Loucy (cell line): ENCODE results near the gene SLC25A42.
A peak's percentile ranks its signal among the peaks of the same experiment; 100 is the strongest.

Source experiments
- H2AFZ ChIP-seq: fragments of 200-600 bp; sonication (generic); 2 replicates; pipeline ENCODE4 v1.6.0; 2016; ENCODE audit warnings: antibody characterized with exemption, mild to moderate bottlenecking, low read length, moderate library complexity
- H3F3A ChIP-seq: fragments of 200-600 bp; 2 replicates; pipeline ENCODE4 v1.6.0; 2016; ENCODE audit warnings: antibody characterized with exemption, low read depth, mild to moderate bottlenecking
- H3K27me3 ChIP-seq: fragments of 200-600 bp; sonication (generic); 2 replicates; pipeline ENCODE4 v1.6.1; 2014; ENCODE audit warnings: low read length, mild to moderate bottlenecking; ENCODE audit not compliant: insufficient read depth, poor library complexity, severe bottlenecking
- H3K36me3 ChIP-seq: fragments of 200-600 bp; sonication (generic); 2 replicates; pipeline ENCODE4 v1.6.1; 2016; ENCODE audit warnings: low read length; ENCODE audit not compliant: insufficient read depth
- H3K4me1 ChIP-seq: fragments of 200-600 bp; sonication (generic); 2 replicates; pipeline ENCODE4 v1.5.1; 2014; ENCODE audit warnings: low read length, mild to moderate bottlenecking; ENCODE audit not compliant: insufficient read depth, poor library complexity, severe bottlenecking
- H3K4me2 ChIP-seq: fragments of 200-600 bp; sonication (generic); 2 replicates; pipeline ENCODE4 v1.6.0; 2014; ENCODE audit warnings: antibody characterized with exemption, low read length, low read depth, mild to moderate bottlenecking; ENCODE audit not compliant: poor library complexity, severe bottlenecking
- H3K4me3 ChIP-seq: fragments of 200-600 bp; sonication (generic); 2 replicates; pipeline ENCODE4 v1.5.1; 2014; ENCODE audit warnings: low read length, mild to moderate bottlenecking, mixed read lengths; ENCODE audit not compliant: poor library complexity, severe bottlenecking
- H3K79me2 ChIP-seq: fragments of 200-600 bp; sonication (generic); 2 replicates; pipeline ENCODE4 v1.6.1; 2014; ENCODE audit warnings: low read length; ENCODE audit not compliant: insufficient read depth
- H3K9ac ChIP-seq: fragments of 200-600 bp; sonication (generic); 2 replicates; pipeline ENCODE4 v1.6.0; 2014; ENCODE audit warnings: mild to moderate bottlenecking, low read depth, low read length, moderate library complexity; ENCODE audit not compliant: poor library complexity, severe bottlenecking
- H3K9me2 ChIP-seq: fragments of 200-600 bp; sonication (generic); replicated peaks from 2 replicates; pipeline ENCODE4 v1.6.1; 2016; ENCODE audit warnings: low read depth, low read length, mixed read lengths
- H3K9me3 ChIP-seq: fragments of 200-600 bp; sonication (generic); 2 replicates; pipeline ENCODE4 v1.6.1; 2014; ENCODE audit warnings: mild to moderate bottlenecking, antibody characterized with exemption, low read length, low read depth; ENCODE audit not compliant: insufficient read depth
- H4K20me1 ChIP-seq: fragments of 200-600 bp; sonication (generic); 2 replicates; pipeline ENCODE4 v1.6.0; 2014; ENCODE audit warnings: antibody characterized with exemption, low read length, mild to moderate bottlenecking; ENCODE audit not compliant: insufficient read depth, poor library complexity, severe bottlenecking
- CTCF ChIP-seq: fragments of 200-600 bp; sonication (generic); conservative IDR thresholded peaks from 2 replicates; pipeline ENCODE4 v1.5.1; 2014; ENCODE audit warnings: mild to moderate bottlenecking, antibody characterized with exemption, low read length
- EZH2phosphoT487 ChIP-seq: fragments of 200-600 bp; IDR thresholded peaks from 2 replicates; pipeline ENCODE4 v1.6.1; 2018; ENCODE audit warnings: antibody characterized with exemption, mild to moderate bottlenecking, moderate library complexity, borderline replicate concordance

SLC25A42 gene

GRCh38 chr19:19064098-19064722, 416 bp downstream of the SLC25A42 start:
- no peaks in the 10 kb centered on the region for H3K36me3 ChIP-seq
- H3K4me1 ChIP-seq: peaks cover 52% of the 10 kb centered on the region
- H3K79me2 ChIP-seq: peaks cover 36% of the 10 kb centered on the region
- H3K9ac ChIP-seq: peak overlapping the region; percentile 84
- TF ChIP-seq EZH2phosphoT487 (no peak), CTCF (peak; percentile 47; the same call in 1 of the 2 replicates)
- H4K20me1 ChIP-seq: peaks cover 3% of the 10 kb centered on the region
- H3F3A ChIP-seq: 0 out of 2 replicates have a peak, but pooled peaks cover 4% of the 10 kb centered on the region
- H3K27me3 ChIP-seq: no peaks in the 10 kb centered on the region
- peak overlapping the region; percentile 83 for H3K4me3 ChIP-seq
- peak overlapping the region; percentile 68 for H2AFZ ChIP-seq
- H3K9me3 ChIP-seq: no peaks in the 10 kb centered on the region
- H3K4me2 ChIP-seq: peak overlapping the region; percentile 94
- H3K9me2 ChIP-seq: no peaks in the 10 kb centered on the region

DNA sequence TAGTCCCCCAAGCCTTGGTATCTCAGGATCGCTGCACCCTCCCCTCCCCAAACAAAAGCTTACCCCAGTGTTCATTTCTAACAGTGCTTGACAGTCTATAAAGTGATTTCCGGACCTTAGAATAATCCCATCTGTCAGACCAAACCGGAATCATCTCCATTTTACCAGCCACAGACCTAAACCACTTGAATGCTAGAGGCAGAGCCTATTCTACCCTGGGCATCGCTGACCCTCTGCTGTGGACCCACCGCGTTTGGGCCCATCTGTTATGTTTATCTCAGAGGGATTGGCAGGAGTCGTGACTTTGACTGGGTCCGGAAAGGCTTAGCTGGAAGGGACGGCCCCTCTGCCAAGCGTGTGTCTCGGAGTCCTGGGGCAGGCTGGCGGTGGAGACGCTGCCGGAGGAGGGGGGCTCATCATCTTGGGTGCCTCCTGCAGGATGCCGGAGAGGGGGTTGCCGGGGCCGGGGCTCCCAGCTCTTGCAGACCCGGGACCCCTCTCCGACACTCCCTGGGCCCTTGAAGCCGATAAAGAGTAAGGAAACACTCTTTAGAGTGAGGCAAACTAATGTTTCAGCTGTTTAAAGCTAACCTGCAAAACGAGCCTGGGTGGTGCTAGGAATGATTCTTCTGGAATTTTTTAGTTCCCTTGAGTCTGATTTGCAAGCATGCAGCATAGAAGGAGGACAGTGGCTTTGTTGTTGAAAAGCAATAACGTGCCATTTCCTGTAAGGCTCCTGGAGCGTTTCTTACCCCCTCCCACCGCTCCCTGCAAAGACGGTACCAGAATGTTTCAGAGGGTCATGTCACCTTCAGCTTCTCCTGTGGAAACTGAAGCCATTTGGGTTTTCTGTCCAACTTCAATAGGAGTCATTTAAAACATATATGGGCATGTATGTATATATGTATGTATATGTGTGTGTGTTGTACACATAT, 1.3 kb downstream of the SLC25A42 start:
- Histone ChIP-seq H3K79me2 (peaks cover 36% of the 10 kb centered on the region), H3K9ac (peak overlapping the region; percentile 84)

More for the DNA sequence above, 1.3 kb downstream of the SLC25A42 start:
- H3F3A ChIP-seq: 0 out of 2 replicates have a peak, but pooled peaks cover 4% of the 10 kb centered on the region
- no peaks in the 10 kb centered on the region for H3K36me3 ChIP-seq
- peak overlapping the region; percentile 68 for H2AFZ ChIP-seq
- H3K4me2 ChIP-seq: peak overlapping the region; percentile 94
- no peak for TF ChIP-seq CTCF
- no peak for TF ChIP-seq EZH2phosphoT487
- no peaks in the 10 kb centered on the region for H3K27me3 ChIP-seq
- H4K20me1 ChIP-seq: peaks cover 3% of the 10 kb centered on the region
- no peaks in the 10 kb centered on the region for H3K9me3 ChIP-seq
- H3K4me3 ChIP-seq: peak overlapping the region; percentile 83
- no peaks in the 10 kb centered on the region for H3K9me2 ChIP-seq
- H3K4me1 ChIP-seq: peaks cover 53% of the 10 kb centered on the region
